GM12892 (cell line): ENCODE data around the gene ADAMTS12.

Experiments
- POLR2A ChIP-seq: IDR thresholded peaks from 2 replicates; pipeline ENCODE4 v1.6.1; 2011; ENCODE audit warnings: low read depth, low read length, control low read depth
- POLR2AphosphoS5 ChIP-seq: IDR thresholded peaks from 2 replicates; pipeline ENCODE4 v1.6.1; 2011; ENCODE audit warnings: low read depth, low read length, control low read depth
- TAF1 ChIP-seq: IDR thresholded peaks from 2 replicates; pipeline ENCODE4 v1.6.1; 2011; ENCODE audit warnings: low read depth, mild to moderate bottlenecking, control low read depth, low read length, borderline replicate concordance

- TF ChIP-seq POLR2A (no peak), POLR2AphosphoS5 (no peak), TAF1 (no peak)
These were observed 365.0 kb downstream of the ADAMTS12 start for GRCh38 chr5:33526755-33527154.
